Activated naive CD4-positive, alpha-beta T cell treated with anti-CD3 and anti-CD28 coated beads for 36 hours (primary cell): ENCODE results near the gene RAB3A. TPM values are rescaled to one million over a fixed set of nuclear protein-coding genes. Genes with fewer than 3 reads are reported as not detected.

Experiments used
- CTCF ChIA-PET: fragments of 350-600 bp; sonication (Branson Sonifier 250); formaldehyde crosslinking; loops from one replicate; lab custom pipeline; 2021; ENCODE audit warnings: antibody characterized with exemption; lab: Charles Lee
- DNase-seq: peaks from one replicate; pipeline ENCODE4 v3.0.0-alpha.2; 2020
- H3K27ac Mint-ChIP-seq: one replicate; pipeline ENCODE4 v1.8.0; 2021; ENCODE audit warnings: mild to moderate bottlenecking, mixed read lengths
- H3K27me3 Mint-ChIP-seq: one replicate; pipeline ENCODE4 v1.8.0; 2021; ENCODE audit warnings: low read depth, mixed read lengths
- H3K36me3 Mint-ChIP-seq: one replicate; pipeline ENCODE4 v1.8.0; 2021; ENCODE audit warnings: low read depth, mixed read lengths
- H3K4me1 Mint-ChIP-seq: one replicate; pipeline ENCODE4 v1.8.0; 2021; ENCODE audit warnings: low read depth, mixed read lengths
- H3K4me3 Mint-ChIP-seq: one replicate; pipeline ENCODE4 v1.8.0; 2021; ENCODE audit warnings: mild to moderate bottlenecking, moderate library complexity, mixed read lengths
- H3K9me3 Mint-ChIP-seq: one replicate; pipeline ENCODE4 v1.8.0; 2021; ENCODE audit warnings: mixed read lengths
- intact Hi-C: fragments of 100-400 bp; cut with micrococcal nuclease; formaldehyde crosslinking; loops from one replicate; pipeline ENCODE4 v1.15.1; 2023
- total RNA-seq, 2 experiments: library from RNA; stranded (reverse); gene quantifications; one replicate each; pipeline ENCODE4 v1.2.3, GENCODE V29; 2021

Gene RAB3A
- total RNA-seq = 1 to 10 TPM; 3.8 to 6.0 TPM

- Mint-ChIP-seq H3K4me1 (peaks cover 22% of the 10 kb centered on the region), H3K36me3 (peaks cover 9% of the 10 kb centered on the region), H3K4me3 (peak within 1 kb of the TSS; percentile 94), H3K27ac (peak within 1 kb of the TSS; percentile 68), H3K9me3 (no peaks in the 10 kb centered on the region), H3K27me3 (peaks cover 5% of the 10 kb centered on the region)
- DNase-seq = peak; percentile 100
- CTCF ChIA-PET = interaction anchor here (0.9 to 8.2 kb wide), 7 partner anchors 11 to 135 kb away, joined by 3 to 117 read pairs (median 5); partner anchors contain the start of gene MPV17L2
- intact Hi-C loops = loop anchor here (1.0 to 2.0 kb wide), 11 partner anchors 11 to 318 kb away; partner anchors contain the start of genes ELL, LSM4 and MPV17L2
Observed at GRCh38 chr19:18203863-18204393, at the start of gene RAB3A. Gene RAB3A, minus strand, starts transcription at chr19:18204042. Its CDS starts 1,302 bp downstream, at chr19:18202740.

- H3K9me3 Mint-ChIP-seq = no peaks in the 10 kb centered on the region
- peaks cover 2% of the 10 kb centered on the region for H3K4me1 Mint-ChIP-seq
- intact Hi-C loops = loop anchor here (2.0 kb wide), 1 partner anchor 190 kb away; no protein-coding TSS in a partner anchor
- H3K4me3 Mint-ChIP-seq = no peak overlapping the region
- CTCF ChIA-PET = interaction anchor here (0.9 to 6.3 kb wide), 14 partner anchors 9 to 192 kb away, joined by 3 to 117 read pairs (median 5); partner anchors contain the start of genes IQCN, MPV17L2 and RAB3A
- DNase-seq = no peak
- peaks cover 23% of the 10 kb centered on the region for H3K27me3 Mint-ChIP-seq
- H3K27ac Mint-ChIP-seq = no peak overlapping the region
- H3K36me3 Mint-ChIP-seq = no peaks in the 10 kb centered on the region
Observed at GRCh38 chr19:18253130-18253529, 49.3 kb upstream of the RAB3A start.

GRCh38 chr19:18252370-18252717 is 48.5 kb upstream of the RAB3A start:
- Mint-ChIP-seq H3K36me3 (no peaks in the 10 kb centered on the region), H3K27ac (no peak overlapping the region), H3K27me3 (peaks cover 23% of the 10 kb centered on the region), H3K9me3 (no peaks in the 10 kb centered on the region), H3K4me3 (no peak overlapping the region), H3K4me1 (peaks cover 2% of the 10 kb centered on the region)
- intact Hi-C loops = loop anchor here (1.0 to 2.0 kb wide), 5 partner anchors 44 to 190 kb away; partner anchors contain the start of gene RAB3A
- CTCF ChIA-PET = interaction anchor here (0.6 to 6.3 kb wide), 30 partner anchors 9 to 191 kb away, joined by 3 to 117 read pairs (median 4); partner anchors contain the start of genes IQCN, MPV17L2 and RAB3A
- DNase-seq = no peak

- H3K27me3 Mint-ChIP-seq = peaks cover 23% of the 10 kb centered on the region
- no peaks in the 10 kb centered on the region for H3K9me3 Mint-ChIP-seq
- intact Hi-C loops = loop anchor here (1.0 to 2.0 kb wide), 5 partner anchors 43 to 189 kb away; partner anchors contain the start of gene RAB3A
Observed at GRCh38 chr19:18251587-18252369, 47.9 kb upstream of the RAB3A start.

GRCh38 chr19:18249834-18250233 is 46.0 kb upstream of the RAB3A start:
- Mint-ChIP-seq H3K4me3 (no peak overlapping the region), H3K9me3 (no peaks in the 10 kb centered on the region), H3K4me1 (peaks cover 2% of the 10 kb centered on the region), H3K36me3 (no peaks in the 10 kb centered on the region), H3K27me3 (peaks cover 20% of the 10 kb centered on the region), H3K27ac (no peak overlapping the region)
- CTCF ChIA-PET = interaction anchor here (0.9 to 6.3 kb wide), 9 partner anchors 9 to 137 kb away, joined by 3 to 117 read pairs (median 4); partner anchors contain the start of genes MPV17L2 and RAB3A
- intact Hi-C loops = no loop called here
- DNase-seq = no peak

More at GRCh38 chr19:18251587-18252369, 47.9 kb upstream of the RAB3A start:
- peak; percentile 90 for DNase-seq
- Mint-ChIP-seq H3K27ac (no peak overlapping the region), H3K4me1 (peaks cover 2% of the 10 kb centered on the region), H3K4me3 (no peak overlapping the region), H3K36me3 (no peaks in the 10 kb centered on the region)
- CTCF ChIA-PET = interaction anchor here (0.6 to 6.3 kb wide), 37 partner anchors 9 to 190 kb away, joined by 3 to 117 read pairs (median 4); partner anchors contain the start of genes IQCN, MPV17L2 and RAB3A

- intact Hi-C loops = no loop called here
- Mint-ChIP-seq H3K27me3 (no peaks in the 10 kb centered on the region), H3K27ac (no peak overlapping the region), H3K9me3 (no peaks in the 10 kb centered on the region), H3K4me3 (no peak overlapping the region), H3K36me3 (no peaks in the 10 kb centered on the region), H3K4me1 (no peaks in the 10 kb centered on the region)
- CTCF ChIA-PET = interaction anchor here (0.6 to 1.4 kb wide), 5 partner anchors 10 to 171 kb away, joined by 4 to 6 read pairs (median 4); no protein-coding TSS in a partner anchor
- DNase-seq = no peak
Observed at GRCh38 chr19:18245297-18245696, 41.5 kb upstream of the RAB3A start.

- Mint-ChIP-seq H3K27ac (no peak overlapping the region), H3K4me3 (no peak overlapping the region), H3K9me3 (no peaks in the 10 kb centered on the region), H3K4me1 (no peaks in the 10 kb centered on the region), H3K36me3 (no peaks in the 10 kb centered on the region), H3K27me3 (peaks cover 15% of the 10 kb centered on the region)
- intact Hi-C loops = no loop called here
- CTCF ChIA-PET = no interaction called here
- DNase-seq = peak; percentile 31
Observed at GRCh38 chr19:18239303-18239702, 35.5 kb upstream of the RAB3A start.

- intact Hi-C loops = no loop called here
- Mint-ChIP-seq H3K27me3 (peaks cover 52% of the 10 kb centered on the region), H3K4me1 (peaks cover 4% of the 10 kb centered on the region), H3K27ac (no peak overlapping the region), H3K9me3 (peaks cover 2% of the 10 kb centered on the region), H3K4me3 (no peak overlapping the region), H3K36me3 (no peaks in the 10 kb centered on the region)
- no peak for DNase-seq
- CTCF ChIA-PET = interaction anchor here (1.6 kb wide), 1 partner anchor 20 kb away, joined by 3 read pairs; no protein-coding TSS in a partner anchor
Observed at GRCh38 chr19:18234194-18234593, 30.4 kb upstream of the RAB3A start.

GRCh38 chr19:18233224-18233825 is 29.5 kb upstream of the RAB3A start:
- H3K27me3 Mint-ChIP-seq = peaks cover 51% of the 10 kb centered on the region
- no peak overlapping the region for H3K27ac Mint-ChIP-seq
- H3K4me1 Mint-ChIP-seq = peaks cover 4% of the 10 kb centered on the region
- peak; percentile 63 for DNase-seq
- peaks cover 2% of the 10 kb centered on the region for H3K9me3 Mint-ChIP-seq
- intact Hi-C loops = no loop called here
- H3K36me3 Mint-ChIP-seq = no peaks in the 10 kb centered on the region
- CTCF ChIA-PET = interaction anchor here (0.6 to 1.6 kb wide), 7 partner anchors 9 to 178 kb away, joined by 3 to 4 read pairs (median 3); no protein-coding TSS in a partner anchor
- H3K4me3 Mint-ChIP-seq = no peak overlapping the region

GRCh38 chr19:18232540-18233223 is 28.8 kb upstream of the RAB3A start:
- CTCF ChIA-PET = interaction anchor here (0.6 to 1.6 kb wide), 8 partner anchors 18 to 179 kb away, joined by 3 to 5 read pairs (median 3); no protein-coding TSS in a partner anchor
- intact Hi-C loops = no loop called here

GRCh38 chr19:18231775-18232174 is 27.9 kb upstream of the RAB3A start:
- no peak overlapping the region for H3K27ac Mint-ChIP-seq
- no peak overlapping the region for H3K4me3 Mint-ChIP-seq
- H3K27me3 Mint-ChIP-seq = peaks cover 65% of the 10 kb centered on the region
- H3K9me3 Mint-ChIP-seq = peaks cover 2% of the 10 kb centered on the region
- no peaks in the 10 kb centered on the region for H3K36me3 Mint-ChIP-seq
- no peak for DNase-seq
- CTCF ChIA-PET = interaction anchor here (1.1 to 1.4 kb wide), 3 partner anchors 20 to 48 kb away, joined by 3 to 5 read pairs (median 4); no protein-coding TSS in a partner anchor
- intact Hi-C loops = no loop called here
- H3K4me1 Mint-ChIP-seq = peaks cover 6% of the 10 kb centered on the region

More at GRCh38 chr19:18232540-18233223, 28.8 kb upstream of the RAB3A start:
- Mint-ChIP-seq H3K36me3 (no peaks in the 10 kb centered on the region), H3K4me1 (peaks cover 4% of the 10 kb centered on the region), H3K9me3 (peaks cover 2% of the 10 kb centered on the region), H3K4me3 (no peak overlapping the region), H3K27me3 (peaks cover 56% of the 10 kb centered on the region), H3K27ac (no peak overlapping the region)
- DNase-seq = no peak
